PC-9 (cell line): Measurements from ENCODE around the gene CDK11A.
"Not testable (repeated sequence)": the region's sequence is repeated elsewhere in the genome, so short reads cannot be mapped to it uniquely, and the experiment has no call there.

Experiments used
- EZH2 ChIP-seq: fragments of 200-600 bp; sonication (generic); IDR thresholded peaks from 2 replicates; pipeline ENCODE4 v1.8.0; 2017; ENCODE audit warnings: antibody characterized with exemption, low read depth
- TF ChIP-seq, protein P1 (sequence below): fragments of 200-600 bp; sonication (generic); conservative IDR thresholded peaks from 2 replicates; pipeline ENCODE4 v1.6.1; 2017; ENCODE audit warnings: mixed run types, antibody characterized with exemption, mild to moderate bottlenecking, moderate library complexity

DNA sequence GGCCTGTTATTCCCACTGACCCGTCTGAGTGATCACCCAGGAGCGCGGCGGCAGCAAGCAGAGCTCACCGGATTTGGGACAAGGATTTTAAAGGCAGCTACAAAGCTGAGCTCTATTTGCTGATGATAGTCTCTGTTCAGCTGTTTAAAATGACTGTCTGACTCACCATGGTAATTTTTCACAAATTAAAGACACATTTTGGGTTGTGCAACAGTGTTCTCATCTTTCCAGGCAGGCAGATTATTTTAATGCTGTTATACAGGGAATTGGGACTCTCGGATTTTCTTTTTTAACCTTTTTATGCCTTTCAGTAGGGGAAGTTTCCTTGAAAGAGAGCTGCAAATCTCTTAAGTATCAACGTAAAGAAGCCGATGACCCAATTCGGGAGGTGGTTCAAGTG is 61.8 kb downstream of the CDK11A start:
- TF ChIP-seq, protein P1, sequence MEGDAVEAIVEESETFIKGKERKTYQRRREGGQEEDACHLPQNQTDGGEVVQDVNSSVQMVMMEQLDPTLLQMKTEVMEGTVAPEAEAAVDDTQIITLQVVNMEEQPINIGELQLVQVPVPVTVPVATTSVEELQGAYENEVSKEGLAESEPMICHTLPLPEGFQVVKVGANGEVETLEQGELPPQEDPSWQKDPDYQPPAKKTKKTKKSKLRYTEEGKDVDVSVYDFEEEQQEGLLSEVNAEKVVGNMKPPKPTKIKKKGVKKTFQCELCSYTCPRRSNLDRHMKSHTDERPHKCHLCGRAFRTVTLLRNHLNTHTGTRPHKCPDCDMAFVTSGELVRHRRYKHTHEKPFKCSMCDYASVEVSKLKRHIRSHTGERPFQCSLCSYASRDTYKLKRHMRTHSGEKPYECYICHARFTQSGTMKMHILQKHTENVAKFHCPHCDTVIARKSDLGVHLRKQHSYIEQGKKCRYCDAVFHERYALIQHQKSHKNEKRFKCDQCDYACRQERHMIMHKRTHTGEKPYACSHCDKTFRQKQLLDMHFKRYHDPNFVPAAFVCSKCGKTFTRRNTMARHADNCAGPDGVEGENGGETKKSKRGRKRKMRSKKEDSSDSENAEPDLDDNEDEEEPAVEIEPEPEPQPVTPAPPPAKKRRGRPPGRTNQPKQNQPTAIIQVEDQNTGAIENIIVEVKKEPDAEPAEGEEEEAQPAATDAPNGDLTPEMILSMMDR = not testable (repeated sequence)
- not testable (repeated sequence) for TF ChIP-seq EZH2
